Measurements from ENCODE around the gene PLVAP.
"Not testable (repeated sequence)": the region's sequence is repeated elsewhere in the genome, so short reads cannot be mapped to it uniquely, and the experiment has no call there.

PLVAP gene

DNA sequence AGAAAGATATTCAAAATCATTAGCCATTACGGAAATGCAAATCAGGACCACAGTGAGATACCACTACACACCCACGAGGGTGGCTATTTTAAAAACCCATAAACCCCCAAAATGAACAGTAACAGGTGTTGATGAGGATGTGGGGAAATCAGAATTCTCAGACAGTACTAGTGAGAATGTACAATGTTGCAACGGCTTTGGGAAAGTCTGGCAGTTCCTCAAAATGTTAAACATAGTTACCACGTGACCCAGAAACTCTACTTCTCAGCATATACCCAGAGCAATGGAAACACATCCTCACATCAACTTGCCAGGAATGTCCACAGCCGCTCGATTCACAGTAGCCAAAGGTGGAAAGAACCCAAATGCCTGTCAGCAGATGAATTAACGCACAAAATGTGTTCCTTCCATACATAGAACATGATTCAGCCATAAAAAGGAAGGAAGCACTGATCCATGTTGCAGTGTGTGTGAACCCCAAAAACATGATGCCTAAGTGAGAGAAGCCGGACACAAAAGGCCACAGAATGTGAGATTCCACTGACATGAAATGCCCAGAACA is 7.0 kb downstream of the PLVAP start:
- DNase-seq (ENCODE audit: low read depth in 2 of 2) = peak; percentile 73 to 94
- no peak for TF ChIP-seq CTCF (IDR thresholded peaks at IDR 0.05; ENCODE audit: low read depth, low read length)
- no peak overlapping the region for H3K4me3 ChIP-seq (replicated peaks in 1 of 2; ENCODE audit: low read depth in 2 of 2, low read length in 2 of 2)

GRCh38 chr19:17365361-17365760 is 11.8 kb downstream of the PLVAP start:
- H3K4me3 ChIP-seq (replicated peaks in 1 of 2; ENCODE audit: low read depth in 2 of 2, low read length in 2 of 2) = no peak overlapping the region

DNA sequence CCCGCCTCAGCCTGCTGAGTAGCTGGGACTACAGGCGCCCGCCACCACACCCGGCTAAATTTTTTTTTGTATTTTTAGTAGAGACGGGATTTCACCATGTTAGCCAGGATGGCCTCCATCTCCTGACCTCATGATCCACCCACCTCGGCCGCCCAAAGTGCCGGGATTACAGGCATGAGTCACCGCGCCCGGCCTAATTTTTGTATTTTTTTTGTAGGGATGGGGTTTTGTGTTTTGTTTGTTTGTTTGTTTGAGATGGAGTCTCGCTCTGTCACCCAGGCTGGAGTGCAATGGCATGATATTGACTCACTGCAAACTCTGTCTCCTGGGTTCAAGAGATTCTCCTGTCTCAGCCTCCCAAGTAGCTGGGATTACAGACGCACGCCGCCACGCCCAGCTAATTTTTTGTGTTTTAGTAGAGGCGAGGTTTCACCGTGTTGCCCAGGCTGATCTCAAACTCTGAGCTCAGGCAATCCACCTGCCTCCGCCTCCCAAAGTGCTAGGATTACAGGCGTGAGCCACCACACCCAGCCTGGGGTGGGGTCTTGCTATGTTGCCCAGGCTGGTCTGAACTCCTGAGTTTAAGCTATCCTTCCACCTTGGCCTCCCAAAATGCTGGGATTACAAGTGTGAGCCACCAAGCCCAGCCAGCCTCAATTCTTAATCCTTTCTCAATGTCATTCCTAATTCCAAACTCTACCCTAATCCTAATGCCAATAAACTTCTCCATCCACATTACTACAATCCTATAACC is 13.1 kb downstream of the PLVAP start:
- not testable (repeated sequence) for DNase-seq (ENCODE audit: low read depth in 2 of 2); H3K4me3 ChIP-seq (replicated peaks in 1 of 2; ENCODE audit: low read depth in 2 of 2, low read length in 2 of 2)

More at GRCh38 chr19:17365361-17365760, 11.8 kb downstream of the PLVAP start:
- DNase-seq (ENCODE audit: low read depth in 2 of 2) = no peak
- no peak for TF ChIP-seq CTCF (IDR thresholded peaks at IDR 0.05; ENCODE audit: low read depth, low read length)

DNA sequence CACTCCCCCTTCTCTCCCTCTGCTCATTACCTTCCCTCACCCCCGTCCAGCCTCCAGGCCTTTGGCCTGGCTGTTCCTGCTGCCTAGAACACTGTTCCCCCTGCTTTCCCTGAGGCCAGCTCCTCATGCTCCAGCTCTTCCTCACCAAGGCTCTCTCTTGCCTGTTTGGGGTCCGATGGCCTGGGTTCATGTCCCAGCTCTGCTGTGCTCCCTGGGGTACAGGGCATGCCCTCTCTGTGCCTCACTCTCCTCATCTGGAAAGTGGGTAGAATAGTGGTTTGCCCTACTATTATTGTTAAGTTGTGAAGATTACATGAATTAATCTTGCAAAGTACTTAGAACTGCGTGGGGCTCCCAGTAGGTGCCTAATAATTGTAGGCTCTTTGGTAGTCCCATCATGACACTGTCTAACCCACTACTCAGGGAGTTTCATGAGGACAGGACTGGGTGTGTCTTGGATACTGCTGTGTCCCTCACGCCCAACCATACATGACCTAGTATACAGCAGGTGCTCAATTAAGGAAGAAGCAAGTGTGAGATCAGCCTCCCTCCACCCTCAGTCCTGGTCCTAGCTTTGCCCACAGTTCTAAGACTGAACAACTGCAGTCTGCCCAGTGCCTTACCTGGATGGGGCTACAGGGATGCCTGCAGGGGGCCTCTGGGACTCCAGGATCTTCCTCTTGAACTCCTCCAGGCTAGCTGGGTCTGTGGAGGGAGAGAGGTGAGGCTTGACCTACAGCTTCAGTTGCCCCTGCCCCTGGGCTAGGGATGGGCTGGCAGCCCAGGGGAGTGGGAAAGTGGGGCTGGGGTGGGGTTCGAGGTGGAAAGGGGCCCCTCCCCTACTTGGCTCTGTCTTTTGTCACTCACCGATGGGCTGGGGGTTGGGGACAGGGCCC is 17.0 kb downstream of the PLVAP start:
- DNase-seq (ENCODE audit: low read depth in 2 of 2) = no peak
- no peak overlapping the region for H3K4me3 ChIP-seq (replicated peaks in 1 of 2; ENCODE audit: low read depth in 2 of 2, low read length in 2 of 2)
- TF ChIP-seq CTCF (IDR thresholded peaks at IDR 0.05; ENCODE audit: low read depth, low read length) = no peak

DNA sequence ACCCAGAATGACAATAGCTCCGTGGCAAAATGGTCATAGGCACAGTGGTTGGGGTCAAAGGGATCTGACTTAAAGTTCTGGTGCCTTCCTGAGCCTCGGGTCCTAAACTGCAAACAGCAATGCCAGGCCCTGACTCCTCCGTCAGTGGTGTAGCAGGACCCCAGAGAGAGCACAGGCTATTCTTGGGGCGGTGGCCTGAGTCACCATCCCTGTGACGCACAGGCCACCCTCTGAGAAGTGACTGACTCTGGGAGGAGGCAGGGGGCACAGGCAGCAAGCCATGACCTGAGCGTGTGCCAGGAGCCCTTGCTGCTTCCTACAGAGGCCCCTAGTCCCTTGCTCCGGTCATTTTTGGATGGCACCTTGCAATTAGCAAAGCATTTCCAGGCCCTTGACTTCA is 18.7 kb downstream of the PLVAP start:
- TF ChIP-seq CTCF (IDR thresholded peaks at IDR 0.05; ENCODE audit: low read depth, low read length) = no peak
- DNase-seq (ENCODE audit: low read depth in 2 of 2) = peak; percentile 56 to 62
- H3K4me3 ChIP-seq (replicated peaks in 1 of 2; ENCODE audit: low read depth in 2 of 2, low read length in 2 of 2) = no peak overlapping the region

- TF ChIP-seq CTCF (IDR thresholded peaks at IDR 0.05; ENCODE audit: low read depth, low read length) = no peak
- DNase-seq (ENCODE audit: low read depth in 2 of 2) = no peak
- no peak overlapping the region for H3K4me3 ChIP-seq (replicated peaks in 1 of 2; ENCODE audit: low read depth in 2 of 2, low read length in 2 of 2)
Observed at GRCh38 chr19:17357724-17358123, 19.4 kb downstream of the PLVAP start.
